Fibroblast of mammary gland (primary cell): ENCODE measurements around the gene MYCL.

Experiments
- DNase-seq: peaks from one replicate; pipeline ENCODE4 v3.0.0-alpha.2; 2010; ENCODE audit warnings: low read depth
- H3K4me3 ChIP-seq: 2 replicates; pipeline ENCODE4 v1.5.1; 2011; ENCODE audit warnings: low read depth, mild to moderate bottlenecking, low read length, moderate library complexity; ENCODE audit not compliant: control insufficient read depth
- CTCF ChIP-seq: conservative IDR thresholded peaks from 2 replicates; pipeline ENCODE4 v1.5.1; 2011; ENCODE audit warnings: low read depth, low read length, inconsistent platforms; ENCODE audit not compliant: control insufficient read depth, insufficient read depth

The MYCL gene

GRCh38 chr1:39905172-39905571 lies 3.5 kb upstream of the MYCL start:
- no peak overlapping the region for H3K4me3 ChIP-seq
- TF ChIP-seq CTCF: no peak
- DNase-seq: no peak

DNA sequence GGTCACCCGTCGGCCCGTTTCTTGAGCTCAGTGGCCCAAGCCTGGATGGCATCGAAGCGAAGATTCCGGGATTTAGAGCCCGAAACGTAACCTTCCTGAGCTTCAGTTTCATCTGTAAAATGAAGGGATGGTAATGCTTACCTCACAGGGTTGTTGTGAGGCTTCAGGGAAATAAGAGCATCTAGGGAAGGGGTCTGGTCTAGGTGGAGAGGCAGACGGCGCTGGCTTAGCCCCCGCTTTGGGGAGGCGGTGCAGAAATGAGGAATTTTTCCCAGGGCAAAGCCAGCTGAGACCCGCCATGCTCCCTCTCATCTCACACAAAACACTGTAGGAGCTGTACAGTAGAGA lies 717 bp upstream of the MYCL start:
- TF ChIP-seq CTCF: no peak
- H3K4me3 ChIP-seq: peak overlapping the region; percentile 49
- DNase-seq: no peak

DNA sequence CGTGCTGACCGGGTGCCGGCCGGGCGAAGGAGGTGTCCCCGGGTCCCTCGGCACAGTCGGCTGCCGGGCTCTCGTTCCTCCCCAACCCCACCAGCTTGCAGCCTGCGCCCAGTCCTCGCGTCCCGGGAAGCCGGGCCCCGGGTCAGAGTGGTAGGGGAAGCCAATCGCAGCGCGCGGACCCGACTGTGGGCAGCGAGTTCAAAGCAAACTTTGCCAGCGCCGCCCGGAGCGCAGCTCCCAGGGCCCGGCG lies 328 bp downstream of the MYCL start:
- TF ChIP-seq CTCF: no peak
- DNase-seq: no peak
- H3K4me3 ChIP-seq: peak overlapping the region; percentile 46

- TF ChIP-seq CTCF: no peak
- H3K4me3 ChIP-seq: peak overlapping the region; percentile 46
- no peak for DNase-seq
Measured at GRCh38 chr1:39900662-39901463, 854 bp downstream of the MYCL start.

- TF ChIP-seq CTCF: no peak
- no peak overlapping the region for H3K4me3 ChIP-seq
- DNase-seq: no peak
Measured at GRCh38 chr1:39899611-39900538, 1.8 kb downstream of the MYCL start.

GRCh38 chr1:39898648-39899603 lies 2.8 kb downstream of the MYCL start:
- H3K4me3 ChIP-seq: no peak overlapping the region
- DNase-seq: peak; percentile 52
- TF ChIP-seq CTCF: no peak
